Measurements from ENCODE around the gene MC1R. TPM values are rescaled to one million over a fixed set of nuclear protein-coding genes. Genes with fewer than 3 reads are reported as not detected.
A peak's percentile ranks its signal among the peaks of the same experiment; 100 is the strongest.
"Not testable (repeated sequence)": the region's sequence is repeated elsewhere in the genome, so short reads cannot be mapped to it uniquely, and the experiment has no call there.

The MC1R gene
- polyA plus RNA-seq = 0.93 TPM

DNA sequence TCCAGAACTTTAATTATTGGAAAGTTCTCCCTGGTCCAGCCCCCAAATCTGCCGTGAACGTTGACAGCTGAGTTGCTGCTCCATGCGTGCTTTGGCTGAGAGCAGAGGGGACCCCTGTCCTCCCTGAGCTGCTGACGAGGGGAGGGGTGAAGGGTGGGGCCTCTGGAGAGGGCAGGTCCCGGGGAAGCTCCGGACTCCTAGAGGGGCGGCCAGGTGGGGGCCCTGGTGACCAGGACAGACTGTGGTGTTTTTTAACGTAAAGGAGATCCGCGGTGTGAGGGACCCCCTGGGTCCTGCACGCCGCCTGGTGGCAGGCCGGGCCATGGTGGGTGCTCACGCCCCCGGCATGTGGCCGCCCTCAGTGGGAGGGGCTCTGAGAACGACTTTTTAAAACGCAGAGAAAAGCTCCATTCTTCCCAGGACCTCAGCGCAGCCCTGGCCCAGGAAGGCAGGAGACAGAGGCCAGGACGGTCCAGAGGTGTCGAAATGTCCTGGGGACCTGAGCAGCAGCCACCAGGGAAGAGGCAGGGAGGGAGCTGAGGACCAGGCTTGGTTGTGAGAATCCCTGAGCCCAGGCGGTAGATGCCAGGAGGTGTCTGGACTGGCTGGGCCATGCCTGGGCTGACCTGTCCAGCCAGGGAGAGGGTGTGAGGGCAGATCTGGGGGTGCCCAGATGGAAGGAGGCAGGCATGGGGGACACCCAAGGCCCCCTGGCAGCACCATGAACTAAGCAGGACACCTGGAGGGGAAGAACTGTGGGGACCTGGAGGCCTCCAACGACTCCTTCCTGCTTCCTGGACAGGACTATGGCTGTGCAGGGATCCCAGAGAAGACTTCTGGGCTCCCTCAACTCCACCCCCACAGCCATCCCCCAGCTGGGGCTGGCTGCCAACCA, at the start of gene MC1R:
MC1R (plus strand) TSS at position 410 of the 895 bp plus-strand sequence; CDS start at position 807, 397 bp downstream.
- peaks cover 0 to 16% (median 9%) of the 10 kb centered on the region in 3 donors for H3K4me1 Mint-ChIP-seq

GRCh38 chr16:89869911-89870310, 48.8 kb upstream of the MC1R start:
- Mint-ChIP-seq H3K27ac (peak overlapping the region in 1 of 3 donors; percentile 80), H3K9me3 (no peaks in the 10 kb centered on the region), H3K36me3 (peaks cover 1% of the 10 kb centered on the region), H3K27me3 (no peaks in the 10 kb centered on the region), H3K4me1 (peaks cover 3 to 8% (median 5%) of the 10 kb centered on the region in 3 donors), H3K4me3 (peak overlapping the region in 2 of 4 donors; percentile 27 to 52)

More for the DNA sequence above, at the start of gene MC1R:
- Mint-ChIP-seq H3K27ac (peak within 1 kb of the TSS in 2 of 3 donors; percentile 5 to 76), H3K4me3 (peak within 1 kb of the TSS; percentile 65 to 84 (median 76)), H3K36me3 (peaks cover 2% of the 10 kb centered on the region), H3K27me3 (peaks cover 30% of the 10 kb centered on the region), H3K9me3 (no peaks in the 10 kb centered on the region)

- Mint-ChIP-seq H3K27me3 (no peaks in the 10 kb centered on the region), H3K4me1 (peaks cover 7 to 12% (median 10%) of the 10 kb centered on the region in 3 donors), H3K27ac (no peak overlapping the region), H3K9me3 (no peaks in the 10 kb centered on the region), H3K36me3 (peaks cover 1% of the 10 kb centered on the region), H3K4me3 (peak overlapping the region in 1 of 4 donors; percentile 48)
Measured at GRCh38 chr16:89870440-89870839, 48.2 kb upstream of the MC1R start.

- H3K9me3 Mint-ChIP-seq = no peaks in the 10 kb centered on the region
- H3K4me3 Mint-ChIP-seq = peak overlapping the region in 2 of 4 donors; percentile 16 to 89
- no peaks in the 10 kb centered on the region for H3K27me3 Mint-ChIP-seq
- H3K4me1 Mint-ChIP-seq = peaks cover 7 to 12% (median 10%) of the 10 kb centered on the region in 3 donors
- peak overlapping the region in 1 of 3 donors; percentile 98 for H3K27ac Mint-ChIP-seq
- H3K36me3 Mint-ChIP-seq = peaks cover 1% of the 10 kb centered on the region
Measured at GRCh38 chr16:89871895-89872294, 46.8 kb upstream of the MC1R start.

- Mint-ChIP-seq H3K27ac (peak within 1 kb of the TSS; percentile 98 to 99 (median 99)), H3K4me1 (peaks cover 10 to 14% (median 11%) of the 10 kb centered on the region in 3 donors), H3K9me3 (no peaks in the 10 kb centered on the region), H3K36me3 (peaks cover 1% of the 10 kb centered on the region), H3K27me3 (no peaks in the 10 kb centered on the region), H3K4me3 (peak within 1 kb of the TSS; percentile 89 to 98 (median 93))
Measured at GRCh38 chr16:89873109-89873971, 45.3 kb upstream of the MC1R start, which contains the start of gene TCF25. TSS of gene TCF25 (plus strand) at chr16:89873592. CDS start at chr16:89873668, 76 bp downstream.

GRCh38 chr16:89873972-89874689, 44.5 kb upstream of the MC1R start:
- H3K36me3 Mint-ChIP-seq = peaks cover 1% of the 10 kb centered on the region
- H3K9me3 Mint-ChIP-seq = no peaks in the 10 kb centered on the region
- H3K4me1 Mint-ChIP-seq = peaks cover 10 to 14% (median 11%) of the 10 kb centered on the region in 3 donors
- H3K27ac Mint-ChIP-seq = peak overlapping the region; percentile 98 to 99 (median 99)
- H3K27me3 Mint-ChIP-seq = no peaks in the 10 kb centered on the region
- peak overlapping the region; percentile 89 to 98 (median 93) for H3K4me3 Mint-ChIP-seq

- not testable (repeated sequence) for H3K9me3 Mint-ChIP-seq, H3K27me3 Mint-ChIP-seq, H3K4me3 Mint-ChIP-seq, H3K36me3 Mint-ChIP-seq
- Mint-ChIP-seq H3K27ac (peak overlapping the region in 1 of 3 donors; percentile 12), H3K4me1 (peaks cover 9 to 19% (median 16%) of the 10 kb centered on the region in 3 donors)
Measured at GRCh38 chr16:89879123-89879522, 39.5 kb upstream of the MC1R start.

DNA sequence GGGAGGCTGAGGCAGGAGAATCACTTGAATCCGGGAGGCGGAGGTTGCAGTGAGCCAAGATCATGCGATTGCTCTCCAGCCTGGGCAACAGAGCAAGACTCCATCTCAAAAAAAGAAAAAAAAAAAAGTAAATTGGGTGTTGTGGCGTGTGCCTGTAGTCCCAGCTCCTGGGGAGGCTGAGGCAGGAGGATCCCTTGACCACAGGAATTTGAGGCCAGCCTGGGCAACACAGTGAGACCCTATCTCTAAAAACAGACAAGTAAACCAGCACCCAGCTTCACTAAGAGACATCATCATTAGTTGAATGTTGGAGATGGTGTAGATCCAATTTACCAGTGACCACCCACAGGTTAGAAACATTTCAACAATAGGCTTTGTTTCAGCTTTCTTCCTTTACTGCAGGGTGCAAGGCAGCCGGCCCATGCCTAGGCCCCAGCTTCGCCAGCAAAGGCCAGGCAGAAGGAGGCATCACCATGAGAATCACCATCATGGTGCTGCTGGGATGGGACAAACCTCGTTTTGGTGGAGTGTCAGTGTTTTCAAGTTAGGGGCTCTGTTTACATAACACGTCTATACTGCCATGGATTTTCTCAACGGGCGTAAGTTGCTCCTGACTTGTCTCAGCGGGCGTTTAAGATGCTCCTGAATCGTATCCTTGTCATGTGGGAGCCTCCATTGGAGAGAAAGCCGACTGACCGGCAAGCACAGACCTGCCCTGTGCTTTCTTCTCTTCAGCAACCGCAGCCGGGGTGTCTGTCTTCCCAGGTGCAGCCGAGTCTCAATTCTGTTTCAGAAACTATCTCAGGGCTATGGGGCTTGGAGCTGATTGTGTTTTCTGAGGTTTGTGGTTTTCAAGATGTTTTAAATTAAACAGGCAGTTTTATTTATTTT, 37.9 kb upstream of the MC1R start:
- peaks cover 4% of the 10 kb centered on the region for H3K36me3 Mint-ChIP-seq
- peak overlapping the region in 1 of 4 donors; percentile 9 for H3K4me3 Mint-ChIP-seq
- peaks cover 0 to 13% (median 9%) of the 10 kb centered on the region in 3 donors for H3K4me1 Mint-ChIP-seq
- H3K27me3 Mint-ChIP-seq = no peaks in the 10 kb centered on the region
- no peak overlapping the region for H3K27ac Mint-ChIP-seq
- H3K9me3 Mint-ChIP-seq = no peaks in the 10 kb centered on the region

DNA sequence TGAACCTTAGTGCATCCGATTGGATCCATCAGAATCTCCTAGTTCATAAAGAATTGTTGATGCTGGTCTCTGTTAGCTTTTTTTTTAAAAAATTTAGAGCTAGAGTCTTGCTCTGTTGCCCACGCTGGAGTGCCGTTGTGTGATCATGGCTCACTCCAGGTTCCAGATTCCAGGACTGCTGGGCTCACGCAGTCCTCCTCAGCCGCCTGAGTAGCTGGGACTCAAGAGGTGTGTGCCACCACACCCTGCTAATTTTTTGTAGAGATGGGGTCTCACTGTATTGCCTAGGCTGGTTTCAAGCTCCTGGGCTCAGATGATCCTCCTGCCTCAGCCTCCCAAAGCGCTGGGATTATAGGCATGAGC, 37.3 kb upstream of the MC1R start:
- Mint-ChIP-seq H3K27ac (peak overlapping the region in 1 of 3 donors; percentile 45), H3K36me3 (peaks cover 4% of the 10 kb centered on the region), H3K27me3 (no peaks in the 10 kb centered on the region), H3K9me3 (no peaks in the 10 kb centered on the region), H3K4me1 (peaks cover 0 to 13% (median 9%) of the 10 kb centered on the region in 3 donors), H3K4me3 (no peak overlapping the region)

DNA sequence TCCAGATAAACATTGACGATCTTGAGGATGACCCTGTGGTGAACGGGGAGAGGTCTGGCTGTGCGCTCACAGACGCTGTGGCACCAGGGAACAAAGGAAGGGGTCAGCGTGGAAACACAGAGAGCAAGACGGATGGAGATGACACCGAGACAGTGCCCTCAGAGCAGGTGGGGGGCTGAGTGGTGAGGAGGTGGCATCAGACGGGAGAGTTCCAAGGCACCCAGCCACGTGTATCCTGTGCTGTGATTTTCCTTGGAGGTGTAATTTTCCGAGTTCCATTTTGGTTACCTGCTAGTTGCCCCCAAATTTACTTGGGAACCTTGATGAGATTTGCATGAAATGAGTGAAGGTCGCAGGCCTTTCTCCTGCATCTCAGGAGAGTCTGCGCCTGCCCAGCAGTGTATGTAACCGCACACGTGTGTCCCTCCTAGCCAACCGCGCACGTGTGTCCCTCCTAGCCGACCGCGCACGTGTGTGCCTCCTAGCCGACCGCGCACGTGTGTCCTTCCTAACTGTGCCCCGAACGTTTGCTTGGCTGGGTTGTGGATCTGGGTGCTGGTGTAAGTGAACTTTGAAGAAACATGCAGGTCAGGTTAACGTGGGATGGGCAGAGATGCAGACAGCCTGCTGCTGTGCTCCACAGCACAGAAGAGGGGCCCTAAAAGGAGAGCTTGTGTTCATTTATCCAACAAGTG, 35.2 kb upstream of the MC1R start:
- H3K27ac Mint-ChIP-seq = peak overlapping the region; percentile 56 to 84 (median 78)
- no peaks in the 10 kb centered on the region for H3K9me3 Mint-ChIP-seq
- no peak overlapping the region for H3K4me3 Mint-ChIP-seq
- H3K36me3 Mint-ChIP-seq = peaks cover 6% of the 10 kb centered on the region
- no peaks in the 10 kb centered on the region for H3K27me3 Mint-ChIP-seq
- H3K4me1 Mint-ChIP-seq = peaks cover 0 to 9% (median 7%) of the 10 kb centered on the region in 3 donors

DNA sequence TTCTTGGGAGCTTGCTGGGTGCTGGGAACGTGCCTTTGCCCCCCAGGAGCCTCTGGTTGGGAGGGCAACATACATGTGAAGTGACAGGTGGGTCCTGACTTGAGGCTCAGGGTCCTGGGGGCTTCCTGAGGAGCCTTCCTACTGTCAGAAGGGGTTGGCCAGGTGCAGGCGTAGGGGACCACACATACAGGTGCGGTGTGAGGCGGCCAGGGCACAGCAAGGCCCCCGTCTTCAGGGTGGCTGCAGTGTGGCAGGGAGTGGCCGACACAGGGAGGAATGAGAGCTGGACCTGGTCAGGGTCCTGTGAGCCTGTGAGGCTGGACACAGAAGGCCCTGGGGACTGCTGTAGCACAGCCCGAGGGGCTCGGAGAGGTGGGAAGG, 34.6 kb upstream of the MC1R start:
- peaks cover 0 to 9% (median 7%) of the 10 kb centered on the region in 3 donors for H3K4me1 Mint-ChIP-seq
- H3K27me3 Mint-ChIP-seq = no peaks in the 10 kb centered on the region
- H3K27ac Mint-ChIP-seq = peak overlapping the region in 2 of 3 donors; percentile 56 to 78
- H3K9me3 Mint-ChIP-seq = no peaks in the 10 kb centered on the region
- H3K36me3 Mint-ChIP-seq = peaks cover 6% of the 10 kb centered on the region
- H3K4me3 Mint-ChIP-seq = no peak overlapping the region

DNA sequence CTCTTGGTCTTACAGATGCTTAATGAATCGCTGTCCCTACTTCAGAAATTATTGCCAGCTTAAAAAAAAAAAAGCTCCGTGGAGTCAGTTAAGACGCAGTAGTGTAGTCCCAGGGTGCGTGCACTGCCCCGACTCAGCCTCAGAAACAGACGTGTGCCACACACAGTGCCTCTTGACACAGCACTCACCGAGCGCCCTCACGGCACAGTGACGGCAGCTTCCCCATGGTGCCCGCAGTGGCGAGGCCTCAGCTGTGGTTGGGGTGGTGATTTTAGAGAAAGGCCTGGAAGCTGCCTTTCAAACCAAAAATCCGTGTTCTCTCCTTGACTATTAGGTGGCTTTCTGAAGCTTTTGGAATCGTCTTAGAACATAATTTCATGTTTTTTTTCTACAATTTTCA, 31.4 kb upstream of the MC1R start:
- peak overlapping the region; percentile 57 to 70 (median 59) for H3K27ac Mint-ChIP-seq
- H3K36me3 Mint-ChIP-seq = peaks cover 4% of the 10 kb centered on the region
- peaks cover 0 to 5% (median 5%) of the 10 kb centered on the region in 3 donors for H3K4me1 Mint-ChIP-seq
- H3K27me3 Mint-ChIP-seq = no peaks in the 10 kb centered on the region
- no peaks in the 10 kb centered on the region for H3K9me3 Mint-ChIP-seq
- no peak overlapping the region for H3K4me3 Mint-ChIP-seq

DNA sequence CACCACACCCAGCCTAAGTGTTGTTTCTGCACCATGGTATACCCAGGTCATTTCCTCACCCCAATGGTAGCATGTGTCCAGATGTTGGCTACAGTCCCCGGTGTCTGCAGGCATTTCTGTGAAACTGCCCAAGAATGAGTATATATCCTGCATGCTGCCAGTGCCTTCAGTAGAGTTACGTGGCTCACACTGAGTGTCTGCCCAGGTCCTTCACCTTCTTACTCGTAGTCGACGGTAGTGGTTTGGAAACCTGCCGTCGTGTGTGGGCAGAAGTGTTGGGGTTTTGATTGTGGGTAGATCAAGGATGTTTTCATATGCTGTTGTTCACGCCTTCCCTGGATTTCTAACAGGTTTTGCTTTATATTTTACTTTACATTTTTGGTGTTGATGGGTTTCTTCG, 28.5 kb upstream of the MC1R start:
- peaks cover 2% of the 10 kb centered on the region for H3K36me3 Mint-ChIP-seq
- H3K27ac Mint-ChIP-seq = peak overlapping the region in 1 of 3 donors; percentile 39
- H3K4me1 Mint-ChIP-seq = peaks cover 0 to 2% (median 0%) of the 10 kb centered on the region in 3 donors
- no peaks in the 10 kb centered on the region for H3K27me3 Mint-ChIP-seq
- H3K4me3 Mint-ChIP-seq = no peak overlapping the region
- H3K9me3 Mint-ChIP-seq = no peaks in the 10 kb centered on the region
